ENCODE measurements around the gene PRKCSH. TPM values are rescaled to one million over a fixed set of nuclear protein-coding genes. Genes with fewer than 3 reads are reported as not detected.

The PRKCSH gene
- total RNA-seq, 1 experiment from 2014 or later, result 399 TPM

DNA sequence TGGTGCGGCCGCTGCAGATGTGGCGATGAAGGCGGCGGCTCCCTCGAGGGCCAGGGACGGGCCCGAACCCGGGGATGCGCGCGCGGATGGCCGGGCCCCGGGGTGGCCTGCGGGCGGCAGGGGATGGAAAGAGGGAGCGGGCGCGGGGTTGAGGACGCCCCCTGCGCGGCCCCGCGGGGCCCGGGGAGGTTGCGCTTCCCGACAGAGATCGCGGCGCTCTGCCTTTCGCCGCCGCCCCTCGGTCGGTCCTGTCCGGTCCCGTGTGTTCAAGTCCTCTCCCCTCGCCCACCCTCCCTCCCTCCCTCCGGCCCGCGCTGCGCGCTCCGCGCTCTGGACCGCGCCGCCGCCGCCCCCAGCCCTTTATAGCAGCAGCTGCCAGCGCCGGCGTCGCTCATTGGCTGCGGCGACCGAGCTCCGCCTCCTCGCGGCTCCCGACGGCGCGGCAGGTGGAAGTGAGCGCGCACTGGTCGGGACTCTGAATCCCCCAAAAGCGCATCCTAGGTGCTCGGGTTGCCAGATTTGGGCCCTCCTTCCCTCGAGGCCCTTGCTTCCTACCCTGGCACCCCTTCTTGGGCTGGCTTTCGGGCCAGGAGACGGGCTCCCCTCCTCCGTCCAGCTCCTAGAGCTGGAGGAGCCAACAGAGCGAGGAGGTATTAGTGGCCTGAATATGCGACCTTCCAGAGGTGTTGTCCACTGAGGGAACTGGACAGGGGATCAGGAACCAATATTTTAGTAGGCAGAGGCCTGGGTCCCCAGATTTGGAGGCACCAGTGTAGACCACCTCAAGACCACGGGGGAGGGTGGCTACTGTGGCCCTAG, 45.5 kb downstream of the PRKCSH start, which contains the start of gene ELAVL3:
Gene ELAVL3, minus strand, starts transcription at position 332 of the 819 bp plus-strand sequence. CDS start 438 bp downstream, outside the sequence.
- TF ChIP-seq, protein P1, sequence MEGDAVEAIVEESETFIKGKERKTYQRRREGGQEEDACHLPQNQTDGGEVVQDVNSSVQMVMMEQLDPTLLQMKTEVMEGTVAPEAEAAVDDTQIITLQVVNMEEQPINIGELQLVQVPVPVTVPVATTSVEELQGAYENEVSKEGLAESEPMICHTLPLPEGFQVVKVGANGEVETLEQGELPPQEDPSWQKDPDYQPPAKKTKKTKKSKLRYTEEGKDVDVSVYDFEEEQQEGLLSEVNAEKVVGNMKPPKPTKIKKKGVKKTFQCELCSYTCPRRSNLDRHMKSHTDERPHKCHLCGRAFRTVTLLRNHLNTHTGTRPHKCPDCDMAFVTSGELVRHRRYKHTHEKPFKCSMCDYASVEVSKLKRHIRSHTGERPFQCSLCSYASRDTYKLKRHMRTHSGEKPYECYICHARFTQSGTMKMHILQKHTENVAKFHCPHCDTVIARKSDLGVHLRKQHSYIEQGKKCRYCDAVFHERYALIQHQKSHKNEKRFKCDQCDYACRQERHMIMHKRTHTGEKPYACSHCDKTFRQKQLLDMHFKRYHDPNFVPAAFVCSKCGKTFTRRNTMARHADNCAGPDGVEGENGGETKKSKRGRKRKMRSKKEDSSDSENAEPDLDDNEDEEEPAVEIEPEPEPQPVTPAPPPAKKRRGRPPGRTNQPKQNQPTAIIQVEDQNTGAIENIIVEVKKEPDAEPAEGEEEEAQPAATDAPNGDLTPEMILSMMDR (IDR thresholded peaks at IDR 0.05), result no peak
- TF ChIP-seq TCF7L2 (IDR thresholded peaks at IDR 0.05; ENCODE audit: low read depth, low read length) (no peak), POLR2AphosphoS5 (IDR thresholded peaks at IDR 0.05; ENCODE audit: low read depth, low read length) (no peak), SIN3A (IDR thresholded peaks at IDR 0.05; ENCODE audit: borderline replicate concordance, insufficient read depth, low read depth, low read length) (no peak)
- TF ChIP-seq, protein P2, sequence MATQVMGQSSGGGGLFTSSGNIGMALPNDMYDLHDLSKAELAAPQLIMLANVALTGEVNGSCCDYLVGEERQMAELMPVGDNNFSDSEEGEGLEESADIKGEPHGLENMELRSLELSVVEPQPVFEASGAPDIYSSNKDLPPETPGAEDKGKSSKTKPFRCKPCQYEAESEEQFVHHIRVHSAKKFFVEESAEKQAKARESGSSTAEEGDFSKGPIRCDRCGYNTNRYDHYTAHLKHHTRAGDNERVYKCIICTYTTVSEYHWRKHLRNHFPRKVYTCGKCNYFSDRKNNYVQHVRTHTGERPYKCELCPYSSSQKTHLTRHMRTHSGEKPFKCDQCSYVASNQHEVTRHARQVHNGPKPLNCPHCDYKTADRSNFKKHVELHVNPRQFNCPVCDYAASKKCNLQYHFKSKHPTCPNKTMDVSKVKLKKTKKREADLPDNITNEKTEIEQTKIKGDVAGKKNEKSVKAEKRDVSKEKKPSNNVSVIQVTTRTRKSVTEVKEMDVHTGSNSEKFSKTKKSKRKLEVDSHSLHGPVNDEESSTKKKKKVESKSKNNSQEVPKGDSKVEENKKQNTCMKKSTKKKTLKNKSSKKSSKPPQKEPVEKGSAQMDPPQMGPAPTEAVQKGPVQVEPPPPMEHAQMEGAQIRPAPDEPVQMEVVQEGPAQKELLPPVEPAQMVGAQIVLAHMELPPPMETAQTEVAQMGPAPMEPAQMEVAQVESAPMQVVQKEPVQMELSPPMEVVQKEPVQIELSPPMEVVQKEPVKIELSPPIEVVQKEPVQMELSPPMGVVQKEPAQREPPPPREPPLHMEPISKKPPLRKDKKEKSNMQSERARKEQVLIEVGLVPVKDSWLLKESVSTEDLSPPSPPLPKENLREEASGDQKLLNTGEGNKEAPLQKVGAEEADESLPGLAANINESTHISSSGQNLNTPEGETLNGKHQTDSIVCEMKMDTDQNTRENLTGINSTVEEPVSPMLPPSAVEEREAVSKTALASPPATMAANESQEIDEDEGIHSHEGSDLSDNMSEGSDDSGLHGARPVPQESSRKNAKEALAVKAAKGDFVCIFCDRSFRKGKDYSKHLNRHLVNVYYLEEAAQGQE (IDR thresholded peaks at IDR 0.05; ENCODE audit: insufficient read depth in 1 of 2, low read depth in 2 of 2, low read length in 1 of 2), result no peak
- in situ Hi-C loops (cut with HindIII; ENCODE audit: low pct_unique_long_range_greater_than_20kb, low sequenced_read_pairs), result no loop called here

DNA sequence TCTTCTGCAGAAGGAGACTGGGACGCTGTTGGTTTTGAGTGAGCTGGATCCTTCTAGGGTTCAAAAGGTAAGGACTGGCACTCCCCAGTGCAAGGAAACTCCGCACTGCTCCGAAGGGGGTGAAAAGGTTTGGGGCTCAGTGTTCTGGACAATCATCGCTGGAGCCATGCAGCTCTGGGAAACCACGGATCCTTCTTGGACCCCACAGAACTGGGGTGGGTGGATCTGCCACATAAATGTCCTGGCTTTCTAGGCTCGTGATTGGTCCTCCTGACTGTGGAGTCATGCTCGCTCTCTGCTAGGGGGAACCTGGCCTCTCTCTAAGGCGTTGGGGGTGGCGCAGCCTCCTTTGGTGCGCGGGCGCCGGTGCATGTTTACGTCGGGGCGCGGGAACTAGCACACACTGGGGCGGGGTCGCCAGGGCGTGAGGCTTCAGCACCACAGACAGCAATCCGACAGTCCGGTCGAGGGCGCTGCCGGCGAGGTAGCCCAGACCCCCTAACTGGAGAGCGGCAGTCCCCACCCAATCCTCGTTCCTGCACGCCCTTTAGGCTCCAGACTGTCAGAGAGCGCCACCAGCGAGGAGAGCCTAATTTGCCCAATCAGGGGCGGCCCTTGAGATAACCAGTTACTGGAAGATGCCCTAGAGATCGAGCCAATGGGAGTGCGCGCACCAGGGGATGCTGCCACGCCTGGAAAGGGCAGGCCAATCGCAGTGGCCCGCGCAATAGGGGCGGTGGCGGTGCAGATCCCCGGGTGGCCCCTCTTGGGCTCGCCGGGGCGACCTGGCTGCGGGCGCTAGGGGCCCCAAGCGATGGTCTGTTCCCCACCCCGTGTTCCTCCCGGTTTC, 46.3 kb downstream of the PRKCSH start:
- peak; percentile 53 for DNase-seq (ENCODE audit: low read depth, low spot score)
- in situ Hi-C loops (cut with HindIII; ENCODE audit: low pct_unique_long_range_greater_than_20kb, low sequenced_read_pairs), result no loop called here
- ATAC-seq, result peak; percentile 94
- no peaks in the 10 kb centered on the region for H3K4me1 ChIP-seq (ENCODE audit: control insufficient read depth, insufficient read depth, low read length)
- intact Hi-C loops (cut with micrococcal nuclease; ENCODE audit: unreplicated experiment), result no loop called here
- peak overlapping the region; percentile 51 to 58 for H3K4me3 ChIP-seq (ENCODE audit: low read depth in 2 of 2, low read length in 2 of 2)
- peak overlapping the region; percentile 51; the same call in 1 of the 2 replicates for H3K27ac ChIP-seq (ENCODE audit: low read length)
- no peaks in the 10 kb centered on the region for H3K36me3 ChIP-seq (ENCODE audit: control insufficient read depth, insufficient read depth, low read length)
- TF ChIP-seq, protein P2 (IDR thresholded peaks at IDR 0.05; ENCODE audit: insufficient read depth in 1 of 2, low read depth in 2 of 2, low read length in 1 of 2), result peak; percentile 86 to 91
- TF ChIP-seq POLR2AphosphoS5 (IDR thresholded peaks at IDR 0.05; ENCODE audit: low read depth, low read length) (peak; percentile 71), TCF7L2 (IDR thresholded peaks at IDR 0.05; ENCODE audit: low read depth, low read length) (no peak), SIN3A (IDR thresholded peaks at IDR 0.05; ENCODE audit: borderline replicate concordance, insufficient read depth, low read depth, low read length) (no peak; the same call in 1 of the 2 replicates)
- TF ChIP-seq, protein P1 (IDR thresholded peaks at IDR 0.05), result no peak
- ChIA-PET CTCF (interaction anchor here (0.8 to 1.3 kb wide), 3 partner anchors 99 to 107 kb away, joined by 5 to 10 read pairs (median 5); partner anchors contain the start of gene SWSAP1), POLR2A (no interaction called here)
- no peaks in the 10 kb centered on the region for H3K9me3 ChIP-seq (ENCODE audit: control insufficient read depth, insufficient read depth, low read depth, low read length)
- BruUV-seq (replicated peaks), result no TSS peak
- no peaks in the 10 kb centered on the region for H3K27me3 ChIP-seq (ENCODE audit: control insufficient read depth, insufficient read depth, low read length)

More for the DNA sequence above, 45.5 kb downstream of the PRKCSH start, which contains the start of gene ELAVL3:
- ChIA-PET CTCF (no interaction called here), POLR2A (no interaction called here)
- DNase-seq (ENCODE audit: low read depth, low spot score), result no peak
- BruUV-seq (replicated peaks), result no TSS peak
- Histone ChIP-seq H3K27me3 (ENCODE audit: control insufficient read depth, insufficient read depth, low read length) (no peaks in the 10 kb centered on the region), H3K4me3 (ENCODE audit: low read depth in 2 of 2, low read length in 2 of 2) (peak within 1 kb of the TSS; percentile 51 to 58), H3K36me3 (ENCODE audit: control insufficient read depth, insufficient read depth, low read length) (no peaks in the 10 kb centered on the region), H3K4me1 (ENCODE audit: control insufficient read depth, insufficient read depth, low read length) (no peaks in the 10 kb centered on the region), H3K9me3 (ENCODE audit: control insufficient read depth, insufficient read depth, low read depth, low read length) (no peaks in the 10 kb centered on the region), H3K27ac (ENCODE audit: low read length) (peak within 1 kb of the TSS; percentile 44; the same call in 1 of the 2 replicates)
- no peak for ATAC-seq
- intact Hi-C loops (cut with micrococcal nuclease; ENCODE audit: unreplicated experiment), result no loop called here

Data from Panc1 (cell line).